ENCODE results near the gene DPH2. TPM values are rescaled to one million over a fixed set of nuclear protein-coding genes. Genes with fewer than 3 reads are reported as not detected.

DPH2 gene
- total and polyA plus RNA-seq, 10 of the 15 experiments (the other 5 are each of a cell fraction or from before 2014, with no cell fraction given): 13.1 to 82.9 (median 52.0) TPM

GRCh38 chr1:43995984-43996732 lies 26.3 kb downstream of the DPH2 start (continued):
- TF ChIP-seq GABPA (IDR thresholded peaks at IDR 0.05; ENCODE audit: low read depth): no peak

GRCh38 chr1:43996733-43997115 lies 26.9 kb downstream of the DPH2 start:
- DNase-seq (ENCODE audit: low read depth, low spot score) (no peak), ATAC-seq (no peak), FAIRE-seq (no peak)
- no TSS peak for BruUV-seq (replicated peaks)
- no peaks in the 10 kb centered on the region for H3K9me3 ChIP-seq (replicated peaks; ENCODE audit: control insufficient read depth, insufficient read depth, low read length)
- ChIA-PET SMC1A (ENCODE audit: uncharacterized antibody, unreplicated experiment) (no interaction called here), RAD21 (ENCODE audit: unreplicated experiment) (no interaction called here), CTCF (no interaction called here), POLR2A (no interaction called here)
- H3K79me2 ChIP-seq (ENCODE audit: control insufficient read depth, insufficient read depth, low read length): no peaks in the 10 kb centered on the region
- no peaks in the 10 kb centered on the region for H3K27me3 ChIP-seq (replicated peaks in 1 of 2; ENCODE audit: control insufficient read depth in 2 of 2, insufficient read depth in 2 of 2, low read length in 1 of 2)
- peaks cover 12% of the 10 kb centered on the region for H3K4me1 ChIP-seq (ENCODE audit: control insufficient read depth, insufficient read depth, low read length)
- no peak overlapping the region for H3K4me3 ChIP-seq
- in situ Hi-C loops (cut with MboI) (no loop called here), intact Hi-C loops (cut with micrococcal nuclease; ENCODE audit: unreplicated experiment) (no loop called here)
- H3K4me2 ChIP-seq (ENCODE audit: control insufficient read depth, insufficient read depth): no peak overlapping the region
- TF ChIP-seq EZH2 (IDR thresholded peaks at IDR 0.05; ENCODE audit: borderline replicate concordance, control insufficient read depth, low read depth, low read length) (no peak), E4F1 (IDR thresholded peaks at IDR 0.05; ENCODE audit: borderline replicate concordance, partially characterized antibody) (no peak), IRF4 (IDR thresholded peaks at IDR 0.05; ENCODE audit: low read depth, low read length) (no peak), MYC (IDR thresholded peaks at IDR 0.05; ENCODE audit: insufficient read depth, insufficient read length, insufficient replicate concordance, low read length, severe bottlenecking) (no peak), SREBF1 (IDR thresholded peaks at IDR 0.05; ENCODE audit: low read length) (no peak), BCL3 (IDR thresholded peaks at IDR 0.05; ENCODE audit: borderline replicate concordance, insufficient read depth, low read depth, low read length, poor library complexity, severe bottlenecking) (no peak), STAT1 (conservative IDR thresholded peaks at IDR 0.05) (no peak), ZNF622 (IDR thresholded peaks at IDR 0.05) (no peak), ZNF217 (IDR thresholded peaks at IDR 0.05) (no peak), PRDM15 (CRISPR knock-in tag; IDR thresholded peaks at IDR 0.05) (no peak), RCOR1 (conservative IDR thresholded peaks at IDR 0.05; ENCODE audit: low read depth, low read length) (no peak), NFYB (IDR thresholded peaks at IDR 0.05; ENCODE audit: insufficient read depth, low read depth, low read length) (no peak), EED (IDR thresholded peaks at IDR 0.05; ENCODE audit: low read depth) (no peak), NR2F1 (conservative IDR thresholded peaks at IDR 0.05) (no peak), FOXM1 (IDR thresholded peaks at IDR 0.05; ENCODE audit: low read depth, low read length) (no peak)
- 53% methylated on average over 6 of the region's 6 CpGs for WGBS (ENCODE audit: insufficient coverage, insufficient replicate concordance, low lambda C conversion rate, missing lambda C conversion rate)
- H3K27ac ChIP-seq (ENCODE audit: control insufficient read depth, insufficient read depth): no peak overlapping the region
- H4K20me1 ChIP-seq (ENCODE audit: control insufficient read depth, insufficient read depth): no peaks in the 10 kb centered on the region
- H3K36me3 ChIP-seq (ENCODE audit: control insufficient read depth in 2 of 2, insufficient read depth in 2 of 2, low read length in 1 of 2): no peaks in the 10 kb centered on the region
- no peak overlapping the region for H3K9ac ChIP-seq (ENCODE audit: control insufficient read depth, insufficient read depth, low read length)
- H2AFZ ChIP-seq (ENCODE audit: control insufficient read depth, low read depth, low read length): no peak overlapping the region

Measured in GM12878 (cell line).